GM18870 (cell line): ENCODE data around the gene DUSP8.

Experiments used
- ATAC-seq: cut with Tn5 transposase; IDR thresholded peaks from one replicate; pipeline ENCODE4 v1.9.1; 2021; ENCODE audit warnings: moderate library complexity; ENCODE audit not compliant: unreplicated experiment

Gene DUSP8

DNA sequence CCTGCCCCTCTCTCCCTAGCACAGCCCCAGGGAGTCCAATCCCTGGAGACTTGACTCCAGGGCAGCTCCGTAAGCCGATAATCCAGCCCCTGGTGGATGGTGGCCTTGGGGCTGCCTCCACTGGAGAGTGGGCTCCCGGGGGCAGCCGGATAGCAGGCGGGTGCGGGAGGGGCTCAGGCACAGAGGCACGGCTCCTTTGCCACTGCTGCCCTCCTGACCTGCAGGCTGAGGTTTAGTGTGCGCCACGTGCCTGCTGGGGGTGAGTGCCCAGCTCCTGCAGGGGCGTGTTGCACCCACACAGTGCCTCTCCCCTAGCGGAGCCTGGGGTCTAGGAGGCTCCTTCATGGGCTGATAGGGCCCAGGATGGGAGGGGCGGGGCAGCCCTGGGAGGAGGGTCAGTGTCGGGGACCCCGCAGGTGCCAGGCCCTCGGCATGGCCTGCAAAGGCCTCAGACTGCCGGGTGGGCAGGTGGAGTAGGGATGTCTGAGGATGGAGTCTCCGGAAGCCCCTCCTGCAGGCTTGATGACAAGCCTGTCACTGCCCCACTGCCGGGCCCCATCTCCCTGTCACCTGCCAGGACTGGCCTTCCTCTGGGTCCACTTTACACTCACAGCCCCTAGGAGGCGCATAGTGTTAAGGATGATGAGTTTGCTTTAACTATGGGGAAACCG, 5.6 kb downstream of the DUSP8 start:
- ATAC-seq = no peak

- ATAC-seq = no peak
Observed at GRCh38 chr11:1565904-1566247, 6.2 kb downstream of the DUSP8 start.

DNA sequence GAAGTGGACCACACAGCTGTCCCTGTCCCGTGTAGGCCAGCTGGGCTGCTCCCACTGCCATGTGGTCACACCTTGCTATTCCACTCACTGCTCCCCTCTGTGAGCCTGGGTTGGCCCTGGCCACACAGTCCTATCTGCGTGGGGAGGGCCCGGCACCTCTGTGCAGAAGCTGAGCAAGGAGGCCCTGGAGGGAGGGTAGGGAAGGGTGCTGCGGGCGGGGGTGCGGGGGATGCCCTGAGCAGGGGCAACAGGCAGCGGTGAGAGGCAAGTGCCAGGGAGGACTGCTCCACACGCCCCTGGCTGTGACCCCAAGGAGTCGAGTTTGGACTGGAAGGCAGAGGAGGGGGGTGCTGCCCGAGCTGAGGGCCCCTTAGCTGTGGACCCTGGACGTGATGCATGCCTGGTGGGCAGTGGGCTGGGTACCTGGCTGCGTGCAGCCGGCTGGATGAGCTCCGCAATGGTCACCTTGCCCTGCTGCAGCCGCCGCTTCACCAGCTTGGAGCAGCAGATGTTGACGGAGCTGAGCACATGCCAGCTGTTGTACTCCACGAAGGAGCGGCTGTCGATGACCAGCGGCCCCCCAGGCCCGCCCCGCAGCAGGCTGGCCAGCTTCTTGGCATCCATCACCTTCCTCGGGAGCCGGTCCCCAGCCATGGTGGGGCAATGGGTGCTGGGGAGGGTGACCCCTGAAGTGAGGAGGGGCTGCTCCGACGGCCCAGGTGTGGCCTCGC, 6.7 kb downstream of the DUSP8 start:
- no peak for ATAC-seq

DNA sequence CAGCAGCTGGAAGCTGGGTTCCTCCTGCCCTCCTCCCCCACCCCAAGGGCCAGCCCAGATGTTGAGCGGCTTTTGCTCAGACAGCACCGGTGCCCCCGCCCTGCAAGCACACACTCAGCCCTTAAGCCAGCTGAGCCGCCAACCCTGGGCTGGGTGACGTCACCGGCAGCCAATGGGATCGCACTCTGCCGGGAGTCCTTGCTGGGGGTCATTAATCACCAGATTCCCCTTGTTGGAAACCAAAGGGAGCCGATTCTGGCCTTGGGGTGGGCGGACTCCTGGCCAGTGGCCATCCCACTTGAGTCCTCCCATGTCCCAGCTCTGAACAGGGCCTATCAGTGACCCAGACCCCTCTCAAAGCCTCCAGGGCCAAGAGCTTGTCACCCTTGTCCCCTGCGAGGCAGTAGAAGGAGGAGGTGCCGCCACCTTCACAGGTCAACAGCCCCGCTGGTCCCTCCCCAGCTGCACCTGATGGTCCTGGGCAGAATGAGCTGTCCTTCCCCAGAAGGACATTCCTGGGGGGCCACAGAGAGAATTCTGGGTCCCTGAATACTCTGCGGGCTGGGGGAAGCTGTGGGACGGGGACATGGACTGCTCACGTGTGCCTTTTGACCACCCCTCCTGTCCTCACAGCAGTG, 7.4 kb downstream of the DUSP8 start:
- no peak for ATAC-seq

DNA sequence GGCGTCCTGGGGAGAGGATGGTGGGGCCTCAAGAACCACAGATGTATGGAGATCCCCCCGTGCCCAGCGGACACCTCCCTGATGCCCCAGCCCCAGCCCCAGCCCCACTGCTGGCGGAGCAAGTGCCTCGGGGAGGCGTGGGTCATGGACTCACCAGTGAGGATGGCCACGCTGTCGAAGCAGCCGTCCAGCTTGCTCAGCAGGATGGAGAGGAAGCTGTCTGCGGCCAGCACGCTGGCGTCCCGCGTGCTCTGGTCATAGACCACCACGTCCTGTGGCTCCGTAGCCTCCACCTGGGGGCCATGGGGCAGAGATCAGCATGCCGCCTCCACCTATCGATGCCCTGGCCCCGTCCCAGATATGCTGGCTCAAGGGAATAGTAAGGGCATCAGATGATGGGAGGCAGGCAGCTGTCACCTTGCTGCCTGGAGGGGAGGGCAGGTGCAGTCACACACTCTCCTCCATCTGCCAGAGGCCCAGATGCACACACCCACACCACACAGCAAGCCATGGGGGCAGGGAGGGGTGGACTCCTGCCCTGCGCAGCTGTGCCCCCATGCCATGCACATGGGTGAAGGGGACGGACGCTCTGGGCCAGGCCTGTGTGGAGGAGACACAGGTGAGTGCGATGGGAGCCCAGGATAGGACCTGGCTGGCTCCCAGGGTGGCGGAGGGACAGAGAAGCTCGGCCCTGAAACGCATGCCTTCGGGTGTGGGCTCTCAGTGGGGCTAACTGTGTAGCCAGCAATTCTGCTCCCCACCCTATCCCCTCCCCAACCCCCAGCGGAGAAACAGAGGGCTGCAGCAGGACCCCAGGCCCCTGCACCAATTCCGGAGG, 8.2 kb downstream of the DUSP8 start:
- ATAC-seq = no peak

DNA sequence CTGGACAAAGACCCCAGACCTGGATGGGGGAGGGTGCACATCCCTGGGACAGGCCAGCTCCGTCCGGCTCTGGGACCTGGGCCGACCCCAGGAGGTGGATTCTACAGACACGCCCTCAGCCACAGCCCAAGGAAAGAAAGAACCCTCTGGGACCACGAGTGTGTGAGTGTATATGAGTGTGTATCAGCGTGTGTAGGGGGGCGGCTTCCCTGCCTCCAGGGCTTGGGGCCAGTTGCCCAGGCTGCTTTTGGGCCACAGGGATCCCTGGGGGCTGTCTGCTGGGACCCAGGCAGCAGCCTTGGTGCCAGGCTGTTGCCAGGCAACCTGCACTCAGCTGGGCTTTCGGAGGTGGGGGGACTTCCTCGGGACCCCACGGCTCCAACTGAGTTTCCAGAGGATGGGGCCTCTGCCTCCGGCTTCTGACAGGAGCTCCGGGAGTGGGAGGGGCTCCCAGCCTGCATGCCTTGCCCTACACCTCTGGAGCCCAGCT, 8.9 kb downstream of the DUSP8 start:
- ATAC-seq = no peak

DNA sequence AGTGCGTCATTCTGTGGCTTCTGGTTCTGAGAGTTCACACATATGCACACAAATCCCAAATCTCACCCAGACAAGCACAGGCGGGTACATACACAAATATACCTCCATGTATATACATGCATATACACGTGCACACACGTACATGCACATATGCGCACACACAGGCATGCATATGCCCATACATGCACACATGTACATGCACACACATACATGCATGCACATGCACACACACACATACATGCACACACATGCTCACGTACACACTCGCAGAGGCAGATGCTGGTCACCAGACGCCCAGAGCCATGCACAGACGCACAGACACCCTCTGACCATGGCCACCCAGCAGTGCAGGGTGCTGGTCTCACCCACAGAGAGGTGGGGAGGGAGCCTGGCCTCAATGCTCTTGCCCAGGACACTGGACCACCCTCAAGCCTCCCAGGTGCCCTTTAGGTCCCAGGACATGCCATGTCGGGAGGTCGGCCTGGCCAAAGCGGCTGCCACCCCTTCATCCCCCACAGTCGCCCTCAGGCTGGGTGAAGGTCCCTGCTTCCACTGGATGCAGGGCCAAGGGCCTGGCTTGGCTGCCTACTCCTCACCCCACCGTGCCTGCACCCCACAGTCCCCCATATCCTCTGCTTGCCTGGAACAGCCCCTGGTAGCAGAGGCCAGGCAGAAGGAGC, 9.5 kb downstream of the DUSP8 start:
- no peak for ATAC-seq

GRCh38 chr11:1561955-1562354, 10.1 kb downstream of the DUSP8 start:
- no peak for ATAC-seq

DNA sequence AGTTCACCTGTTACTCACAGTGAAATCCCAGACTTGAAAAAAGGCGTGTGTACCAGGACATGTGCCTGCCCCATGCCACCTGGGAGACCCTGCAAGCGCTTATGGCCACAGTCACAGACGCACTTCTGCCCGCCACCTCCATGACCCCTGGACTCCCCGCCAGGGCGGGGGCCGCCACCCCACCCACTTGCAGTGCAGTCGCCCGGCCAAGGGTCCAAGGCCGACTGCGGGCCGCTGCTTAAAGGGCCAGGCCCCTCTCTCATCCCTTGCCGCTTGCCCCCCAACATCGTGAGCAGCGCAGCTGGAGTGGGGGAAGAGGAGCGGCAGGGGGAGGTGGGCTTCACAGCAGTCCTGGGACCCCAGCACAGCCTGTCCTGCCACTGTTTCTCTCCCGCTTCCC, 10.8 kb downstream of the DUSP8 start:
- ATAC-seq = no peak

DNA sequence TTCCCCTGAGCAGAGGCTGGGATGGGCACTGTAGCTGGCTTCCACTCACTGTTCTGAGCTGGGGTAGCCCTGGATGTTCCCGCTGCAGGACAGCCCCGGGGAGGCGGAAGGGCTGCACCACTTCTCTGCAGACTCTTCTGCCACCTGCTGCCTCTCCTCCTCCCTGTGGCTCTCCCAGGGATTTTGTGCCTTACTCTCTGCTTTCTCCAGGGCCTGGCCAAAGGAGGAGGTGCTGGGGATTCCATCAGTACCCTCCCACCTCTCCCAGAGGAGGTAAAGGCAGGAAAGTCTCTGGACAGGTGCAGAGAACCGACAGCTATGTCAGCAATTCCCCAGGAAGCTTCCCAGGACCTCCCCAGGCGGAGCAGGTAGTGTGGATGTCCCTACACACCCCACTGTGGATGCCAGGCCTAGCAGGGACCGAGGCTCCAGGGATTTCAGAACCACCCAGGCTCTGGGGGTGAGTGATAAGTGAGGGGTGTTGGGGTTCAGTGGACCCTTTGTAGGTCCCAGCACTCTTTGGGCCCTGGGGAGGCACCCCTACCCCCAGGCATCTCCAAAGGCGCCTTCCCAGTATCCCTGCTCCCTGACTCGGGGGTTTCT, 11.3 kb downstream of the DUSP8 start:
- ATAC-seq = no peak

- no peak for ATAC-seq
Observed at GRCh38 chr11:1560002-1560648, 11.9 kb downstream of the DUSP8 start.

DNA sequence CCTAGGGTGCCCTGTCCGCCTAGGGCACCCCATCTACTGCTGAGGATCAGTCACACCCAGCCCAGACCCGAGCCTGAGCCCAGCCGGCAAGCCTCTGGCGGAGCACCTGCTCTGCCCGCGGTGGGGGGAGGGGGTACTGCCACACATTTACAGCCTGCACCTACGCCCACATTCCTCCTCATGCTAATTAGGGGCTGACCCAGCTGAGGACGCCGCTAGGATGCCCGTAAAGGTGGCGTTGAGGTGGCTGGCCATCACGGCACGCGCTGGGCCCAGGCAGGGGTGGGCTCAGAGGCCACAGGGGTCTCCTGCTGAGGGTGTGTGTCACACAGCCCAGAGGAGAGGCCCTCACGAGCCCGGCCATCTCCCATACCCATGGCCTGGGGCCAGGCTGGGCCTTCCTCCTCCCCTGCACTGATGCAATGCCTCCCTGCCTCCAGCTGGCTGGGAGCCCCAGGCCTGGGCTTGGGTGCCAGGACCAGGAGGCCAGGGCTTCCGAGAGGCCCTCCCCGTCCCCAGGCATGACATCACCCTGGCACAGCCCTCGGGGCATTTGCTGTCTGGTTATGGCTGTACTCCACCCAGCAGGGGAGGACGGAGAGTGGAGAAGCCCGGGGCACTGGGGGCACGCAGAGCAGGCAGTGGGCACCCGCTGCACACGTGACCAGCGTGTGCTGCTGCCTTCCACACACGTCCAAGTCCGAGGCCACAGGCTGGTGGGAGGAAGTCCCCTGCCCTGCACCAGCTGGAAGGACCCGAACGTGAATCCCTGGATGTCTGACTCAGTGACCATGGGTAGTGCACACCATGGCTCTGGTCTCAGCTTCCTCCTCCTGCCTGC, 12.7 kb downstream of the DUSP8 start:
- ATAC-seq = no peak

DNA sequence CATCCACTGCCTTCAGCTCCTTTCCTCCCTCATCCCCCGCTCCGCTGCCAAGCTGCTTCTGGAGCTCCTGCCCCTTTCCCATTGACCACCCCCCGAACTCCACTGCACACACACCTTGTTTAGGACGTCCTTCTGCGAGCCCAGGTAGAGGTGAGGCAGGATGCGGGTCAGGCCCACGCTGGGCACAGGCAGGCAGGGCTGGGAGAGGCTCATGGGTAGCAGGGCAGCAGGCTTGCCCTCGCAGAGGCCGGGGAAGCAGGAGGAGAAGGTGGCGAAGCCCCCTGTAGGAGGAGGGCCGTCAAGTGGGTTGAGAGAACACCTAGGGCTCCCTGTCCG, 13.3 kb downstream of the DUSP8 start:
- no peak for ATAC-seq

- ATAC-seq = no peak
Observed at GRCh38 chr11:1557904-1558774, 13.9 kb downstream of the DUSP8 start.

- no peak for ATAC-seq
Observed at GRCh38 chr11:1557051-1557884, 14.8 kb downstream of the DUSP8 start.

- no peak for ATAC-seq
Observed at GRCh38 chr11:1556278-1556902, 15.7 kb downstream of the DUSP8 start.

DNA sequence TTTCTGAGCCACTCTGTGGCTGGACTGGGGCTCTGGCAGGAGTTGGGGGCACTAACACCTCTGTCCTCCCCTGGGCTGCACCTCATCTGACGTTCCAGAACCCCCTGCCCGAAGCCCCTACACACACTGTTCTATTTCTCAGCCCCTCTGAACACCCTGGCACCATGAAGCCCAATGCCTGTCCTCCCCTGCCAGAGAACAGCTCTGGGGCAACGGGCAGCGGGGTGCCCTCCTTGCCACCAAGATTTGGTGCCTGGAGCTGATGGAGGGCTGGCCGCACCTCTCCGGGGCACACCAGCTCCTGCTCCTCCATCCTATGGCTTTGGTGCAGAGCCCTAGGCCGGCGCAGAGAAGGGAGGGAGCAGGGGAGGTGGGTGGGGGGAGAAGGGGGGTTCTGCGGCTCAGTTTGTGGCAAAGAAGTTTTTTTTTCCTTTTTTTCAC, 16.3 kb downstream of the DUSP8 start:
- no peak for ATAC-seq
